Naive thymus-derived CD4-positive, alpha-beta T cell (primary cell): ENCODE data around the gene KRT16. TPM values are rescaled to one million over a fixed set of nuclear protein-coding genes. Genes with fewer than 3 reads are reported as not detected.

Source experiments
- ATAC-seq: fragments of 150-1000 bp; cut with Tn5 transposase; 2 replicates; pipeline ENCODE4 v1.10.0; 2021; ENCODE audit warnings: mild to moderate bottlenecking, moderate library complexity
- CTCF ChIA-PET: fragments of 350-600 bp; sonication (Branson Sonifier 250); formaldehyde crosslinking; loops from one replicate; lab custom pipeline; 2021; ENCODE audit warnings: antibody characterized with exemption; lab: Charles Lee
- POLR2A ChIA-PET: fragments of 350-600 bp; sonication (Branson Sonifier 250); formaldehyde crosslinking; loops from one replicate; lab custom pipeline; 2021; ENCODE audit warnings: antibody characterized with exemption, inconsistent platforms; lab: Charles Lee
- DNase-seq, 9 donors: peaks; one replicate each; pipeline versions ENCODE4 v3.0.0 to v3.0.0-alpha.2; 2020 to 2022; ENCODE audit warnings: mixed read lengths in 1 of 9
- H3K27ac ChIP-seq: one replicate; pipeline ENCODE4 v1.7.0; 2013; ENCODE audit warnings: mild to moderate bottlenecking, low read depth, low read length, moderate library complexity
- H3K27me3 ChIP-seq, 2 donors: one replicate each; pipeline ENCODE4 v1.7.0; 2013; ENCODE audit warnings: low read length in 2 of 2, mild to moderate bottlenecking in 2 of 2, moderate library complexity in 2 of 2; ENCODE audit not compliant: control insufficient read depth in 2 of 2, insufficient read depth in 2 of 2
- H3K36me3 ChIP-seq, 3 experiments: 1 replicate in 2 of 3; 2 replicates in 1 of 3; pipeline ENCODE4 v1.7.0; 2013; ENCODE audit warnings: low read length in 3 of 3, mild to moderate bottlenecking in 3 of 3, moderate library complexity in 1 of 3; ENCODE audit not compliant: insufficient read depth in 3 of 3, control insufficient read depth in 2 of 3
- H3K4me1 ChIP-seq, 2 donors: one replicate each; pipeline ENCODE4 v1.7.0; 2013; ENCODE audit warnings: low read length in 2 of 2, mild to moderate bottlenecking in 2 of 2, moderate library complexity in 1 of 2; ENCODE audit not compliant: control insufficient read depth in 2 of 2, insufficient read depth in 2 of 2
- H3K4me3 ChIP-seq: 2 replicates; pipeline ENCODE4 v1.7.0; 2013; ENCODE audit warnings: mild to moderate bottlenecking, low read length
- H3K9me3 ChIP-seq, 3 experiments: 1 replicate in 2 of 3; 2 replicates in 1 of 3; pipeline ENCODE4 v1.7.0; 2013; ENCODE audit warnings: low read length in 3 of 3; ENCODE audit not compliant: control insufficient read depth in 2 of 3
- H3K27ac Mint-ChIP-seq, 9 donors: one replicate each; pipeline ENCODE4 v1.8.0; 2020 to 2022; ENCODE audit warnings: mixed read lengths in 9 of 9, mild to moderate bottlenecking in 8 of 9, moderate library complexity in 5 of 9, inconsistent platforms in 2 of 9
- H3K27me3 Mint-ChIP-seq, 5 donors: one replicate each; pipeline ENCODE4 v1.8.0; 2021 to 2022; ENCODE audit warnings: mixed read lengths in 5 of 5, mild to moderate bottlenecking in 1 of 5
- H3K36me3 Mint-ChIP-seq, 5 donors: one replicate each; pipeline ENCODE4 v1.8.0; 2020 to 2022; ENCODE audit warnings: mixed read lengths in 5 of 5, mild to moderate bottlenecking in 3 of 5, inconsistent platforms in 1 of 5
- H3K4me1 Mint-ChIP-seq, 7 donors: one replicate each; pipeline ENCODE4 v1.8.0; 2020 to 2022; ENCODE audit warnings: mixed read lengths in 7 of 7, mild to moderate bottlenecking in 3 of 7, inconsistent platforms in 1 of 7
- H3K4me3 Mint-ChIP-seq, 10 donors: one replicate each; pipeline ENCODE4 v1.8.0; 2020 to 2022; ENCODE audit warnings: mild to moderate bottlenecking in 10 of 10, mixed read lengths in 10 of 10, moderate library complexity in 6 of 10, inconsistent platforms in 2 of 10
- H3K9me3 Mint-ChIP-seq, 11 donors: one replicate each; pipeline ENCODE4 v1.8.0; 2020 to 2022; ENCODE audit warnings: mixed read lengths in 11 of 11, mild to moderate bottlenecking in 4 of 11, inconsistent platforms in 1 of 11, moderate library complexity in 1 of 11
- intact Hi-C, 2 donors: fragments of 100-400 bp; cut with micrococcal nuclease; formaldehyde crosslinking; loops; one replicate each; pipeline ENCODE4 v1.15.1; 2023
- polyA plus RNA-seq, 2 donors: library from polyadenylated mRNA; unstranded; fragments of 300-500 nt; fragmentation: Illumina TruSeq; gene quantifications; one replicate each; pipeline ENCODE4 v1.2.3, GENCODE V29; 2021
- total RNA-seq, 6 experiments: library from RNA in 5 of 6; stranded (reverse) in 5 of 6; gene quantifications; 1 replicate in 5 of 6; 2 replicates in 1 of 6; pipeline ENCODE4 v1.2.3 and lab custom pipeline; 2021 to 2026

Gene KRT16
- total and polyA plus RNA-seq, 7 experiments from 2014 or later: not detected

DNA sequence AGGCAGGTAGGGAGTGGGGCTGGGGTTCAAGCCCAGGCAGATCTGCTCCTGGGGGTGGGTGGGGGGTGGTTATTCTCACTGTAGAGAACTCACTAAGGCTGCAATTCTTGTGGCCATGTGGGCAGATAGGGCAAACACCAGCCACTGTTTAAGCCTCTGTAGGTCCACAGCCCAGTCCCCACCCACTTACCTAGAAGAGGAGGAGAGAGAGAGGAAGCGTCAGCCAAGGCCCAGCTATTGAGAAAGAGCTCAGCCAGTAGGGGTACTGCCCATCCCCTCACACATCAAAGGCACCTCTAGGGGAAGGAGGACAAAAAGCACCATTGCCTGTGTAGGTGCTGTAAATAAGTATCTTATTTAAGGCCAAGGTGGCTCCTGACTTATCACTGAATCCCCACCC, 12.9 kb downstream of the KRT16 start:
- POLR2A ChIA-PET: no interaction called here
- Mint-ChIP-seq H3K4me3 (no peak overlapping the region), H3K4me1 (no peaks in the 10 kb centered on the region), H3K27ac (no peak overlapping the region), H3K27me3 (peaks cover under 1 to 19% (median 16%) of the 10 kb centered on the region in 5 donors), H3K9me3 (peaks cover 0 to 1% (median 0%) of the 10 kb centered on the region in 11 donors), H3K36me3 (no peaks in the 10 kb centered on the region)
- intact Hi-C loops: no loop called here
- Histone ChIP-seq H3K4me3 (no peak overlapping the region), H3K4me1 (no peaks in the 10 kb centered on the region), H3K27me3 (no peaks in the 10 kb centered on the region), H3K9me3 (no peaks in the 10 kb centered on the region), H3K27ac (no peak overlapping the region), H3K36me3 (no peaks in the 10 kb centered on the region)
- CTCF ChIA-PET: no interaction called here
- ATAC-seq (no peak), DNase-seq (no peak)

- Histone ChIP-seq H3K4me1 (no peaks in the 10 kb centered on the region), H3K27ac (no peak overlapping the region), H3K27me3 (no peaks in the 10 kb centered on the region), H3K4me3 (no peak overlapping the region), H3K9me3 (no peaks in the 10 kb centered on the region), H3K36me3 (no peaks in the 10 kb centered on the region)
- Mint-ChIP-seq H3K9me3 (peaks cover 0 to 3% (median 0%) of the 10 kb centered on the region in 11 donors), H3K27ac (peak overlapping the region in 1 of 9 donors; percentile 65), H3K4me3 (no peak overlapping the region), H3K4me1 (peaks cover 0 to 5% (median 0%) of the 10 kb centered on the region in 7 donors), H3K27me3 (peaks cover 0 to 13% (median 5%) of the 10 kb centered on the region in 5 donors), H3K36me3 (no peaks in the 10 kb centered on the region)
- CTCF ChIA-PET: no interaction called here
- intact Hi-C loops: no loop called here
- ATAC-seq (no peak), DNase-seq (no peak)
- POLR2A ChIA-PET: no interaction called here
Observed at GRCh38 chr17:41595585-41595984, 17.0 kb downstream of the KRT16 start.

DNA sequence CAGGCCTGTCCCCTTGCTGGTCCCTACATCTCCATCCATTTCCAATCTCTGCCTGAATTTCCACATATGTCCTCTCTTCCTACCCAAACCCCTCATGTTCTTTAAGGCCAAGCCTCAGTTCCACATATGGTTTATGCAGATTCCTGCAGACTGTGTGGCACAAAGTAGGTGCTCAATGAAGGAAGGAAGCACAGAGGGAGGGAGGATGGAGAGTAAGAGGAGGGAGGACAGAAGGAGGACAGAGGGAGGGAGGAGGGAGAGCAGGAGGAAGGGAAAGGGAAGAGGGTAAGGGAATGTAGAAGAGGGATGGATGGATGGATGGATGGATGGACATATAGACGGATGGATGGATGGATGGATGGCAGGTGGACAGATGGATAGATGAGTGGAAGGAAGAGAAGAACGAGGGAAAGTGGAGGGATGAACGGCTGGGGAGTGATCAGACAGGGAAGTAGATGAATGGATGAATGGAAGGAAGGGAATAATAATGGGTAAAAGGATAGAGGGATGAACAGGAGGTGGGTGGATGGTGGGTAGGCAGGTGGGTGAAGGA, 18.1 kb downstream of the KRT16 start:
- H3K27ac Mint-ChIP-seq: no peak overlapping the region
- H3K9me3 Mint-ChIP-seq: peaks cover 0 to 3% (median 0%) of the 10 kb centered on the region in 11 donors
- ChIA-PET CTCF (no interaction called here), POLR2A (no interaction called here)
- DNase-seq (no peak), ATAC-seq (no peak)
- no peaks in the 10 kb centered on the region for H3K27me3 ChIP-seq
- H3K4me1 Mint-ChIP-seq: peaks cover 0 to 5% (median 0%) of the 10 kb centered on the region in 7 donors
- no peaks in the 10 kb centered on the region for H3K36me3 Mint-ChIP-seq
- no peaks in the 10 kb centered on the region for H3K36me3 ChIP-seq
- no peak overlapping the region for H3K27ac ChIP-seq
- no peak overlapping the region for H3K4me3 Mint-ChIP-seq
- H3K4me3 ChIP-seq: no peak overlapping the region
- no peaks in the 10 kb centered on the region for H3K9me3 ChIP-seq
- H3K27me3 Mint-ChIP-seq: peaks cover 0 to 13% (median 10%) of the 10 kb centered on the region in 5 donors
- intact Hi-C loops: no loop called here
- no peaks in the 10 kb centered on the region for H3K4me1 ChIP-seq

- intact Hi-C loops: no loop called here
- peaks cover 0 to 16% (median 10%) of the 10 kb centered on the region in 5 donors for H3K27me3 Mint-ChIP-seq
- Histone ChIP-seq H3K27me3 (no peaks in the 10 kb centered on the region), H3K27ac (no peak overlapping the region), H3K4me1 (no peaks in the 10 kb centered on the region), H3K36me3 (no peaks in the 10 kb centered on the region), H3K4me3 (no peak overlapping the region), H3K9me3 (no peaks in the 10 kb centered on the region)
- no peaks in the 10 kb centered on the region for H3K36me3 Mint-ChIP-seq
- H3K4me1 Mint-ChIP-seq: peaks cover 0 to 5% (median 0%) of the 10 kb centered on the region in 7 donors
- ATAC-seq: no peak
- ChIA-PET POLR2A (no interaction called here), CTCF (no interaction called here)
- H3K9me3 Mint-ChIP-seq: peaks cover 0 to 3% (median 0%) of the 10 kb centered on the region in 11 donors
- H3K4me3 Mint-ChIP-seq: no peak overlapping the region
- no peak overlapping the region for H3K27ac Mint-ChIP-seq
- DNase-seq: no peak
Observed at GRCh38 chr17:41593306-41593981, 19.1 kb downstream of the KRT16 start.

DNA sequence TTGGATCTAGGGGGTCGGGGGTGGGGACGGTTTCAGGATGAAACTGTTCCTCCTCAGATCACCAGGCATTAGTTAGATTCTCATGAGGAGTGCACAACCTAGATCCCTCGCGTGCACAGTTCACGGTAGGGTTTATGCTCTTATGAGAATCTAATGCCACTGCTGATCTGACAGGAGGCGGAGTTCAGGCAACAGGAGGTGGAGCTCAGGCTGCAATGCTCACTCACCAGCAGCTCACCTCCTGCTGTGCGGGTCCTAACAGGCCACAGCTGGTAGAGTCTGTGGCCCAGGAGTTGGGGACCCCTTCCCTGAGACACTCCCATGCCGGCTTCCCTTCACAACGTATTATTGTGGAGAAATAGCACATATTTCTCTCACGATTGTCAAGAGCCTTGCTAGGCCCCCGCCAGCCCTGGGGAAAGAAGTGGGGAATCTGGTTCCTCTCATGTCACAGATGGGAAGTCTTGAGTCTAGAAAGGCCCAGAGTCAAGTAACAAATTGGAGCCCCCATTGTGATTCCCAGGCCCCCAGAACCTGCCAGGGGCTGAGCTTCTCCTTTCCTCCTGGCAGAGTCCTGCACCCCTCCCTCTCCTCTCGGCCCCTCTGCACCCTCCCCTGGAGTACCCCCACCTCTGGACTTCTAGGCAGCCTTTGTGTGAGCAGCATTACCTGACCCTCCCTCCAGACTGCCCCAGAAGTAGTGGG, 19.8 kb downstream of the KRT16 start:
- H3K27ac ChIP-seq: no peak overlapping the region
- intact Hi-C loops: no loop called here
- Mint-ChIP-seq H3K9me3 (peaks cover 0 to 3% (median 0%) of the 10 kb centered on the region in 11 donors), H3K27me3 (peaks cover 0 to 16% (median 10%) of the 10 kb centered on the region in 5 donors), H3K27ac (no peak overlapping the region), H3K36me3 (no peaks in the 10 kb centered on the region), H3K4me1 (peaks cover 0 to 5% (median 0%) of the 10 kb centered on the region in 7 donors), H3K4me3 (no peak overlapping the region)
- H3K27me3 ChIP-seq: no peaks in the 10 kb centered on the region
- H3K4me1 ChIP-seq: no peaks in the 10 kb centered on the region
- no peak for DNase-seq
- CTCF ChIA-PET: no interaction called here
- POLR2A ChIA-PET: no interaction called here
- H3K4me3 ChIP-seq: no peak overlapping the region
- no peaks in the 10 kb centered on the region for H3K9me3 ChIP-seq
- no peak for ATAC-seq
- H3K36me3 ChIP-seq: no peaks in the 10 kb centered on the region

DNA sequence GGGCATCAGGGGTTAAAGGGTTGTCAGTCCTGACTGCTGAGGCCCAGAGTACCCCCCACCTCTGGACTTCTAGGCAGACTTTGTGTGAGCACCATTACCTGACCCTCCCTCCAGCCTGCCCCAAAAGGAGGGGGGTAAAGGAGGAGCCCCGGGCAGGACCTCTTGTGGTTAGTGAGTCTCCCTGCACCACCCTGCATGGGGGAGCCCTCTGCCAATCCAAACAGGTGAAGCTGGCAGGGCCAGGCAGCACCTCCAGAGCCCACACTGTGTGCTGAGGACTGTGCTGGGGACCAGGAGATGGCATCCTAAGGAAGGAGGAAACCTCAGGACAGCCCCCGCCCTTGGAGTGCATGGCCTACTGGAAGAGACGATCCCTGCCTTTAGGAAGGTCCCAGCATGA, 23.3 kb downstream of the KRT16 start:
- H3K36me3 Mint-ChIP-seq: no peaks in the 10 kb centered on the region
- POLR2A ChIA-PET: no interaction called here
- CTCF ChIA-PET: no interaction called here

More for the DNA sequence above, 23.3 kb downstream of the KRT16 start:
- intact Hi-C loops: no loop called here
- Mint-ChIP-seq H3K27ac (no peak overlapping the region), H3K4me3 (no peak overlapping the region), H3K27me3 (peaks cover under 1 to 10% (median 5%) of the 10 kb centered on the region in 5 donors), H3K9me3 (peaks cover 0 to 3% (median 0%) of the 10 kb centered on the region in 11 donors), H3K4me1 (peaks cover 0 to 5% (median 0%) of the 10 kb centered on the region in 7 donors)
- no peaks in the 10 kb centered on the region for H3K4me1 ChIP-seq
- no peaks in the 10 kb centered on the region for H3K9me3 ChIP-seq
- DNase-seq (no peak), ATAC-seq (no peak)
- no peaks in the 10 kb centered on the region for H3K36me3 ChIP-seq
- H3K27me3 ChIP-seq: no peaks in the 10 kb centered on the region
- no peak overlapping the region for H3K27ac ChIP-seq
- H3K4me3 ChIP-seq: no peak overlapping the region
